Measurements from ENCODE around the gene RNF141. TPM values are rescaled to one million over a fixed set of nuclear protein-coding genes. Genes with fewer than 3 reads are reported as not detected.

RNF141 gene
- total RNA-seq, 6 donors from 2014 or later, result 13.2 to 74.6 (median 43.1) TPM

DNA sequence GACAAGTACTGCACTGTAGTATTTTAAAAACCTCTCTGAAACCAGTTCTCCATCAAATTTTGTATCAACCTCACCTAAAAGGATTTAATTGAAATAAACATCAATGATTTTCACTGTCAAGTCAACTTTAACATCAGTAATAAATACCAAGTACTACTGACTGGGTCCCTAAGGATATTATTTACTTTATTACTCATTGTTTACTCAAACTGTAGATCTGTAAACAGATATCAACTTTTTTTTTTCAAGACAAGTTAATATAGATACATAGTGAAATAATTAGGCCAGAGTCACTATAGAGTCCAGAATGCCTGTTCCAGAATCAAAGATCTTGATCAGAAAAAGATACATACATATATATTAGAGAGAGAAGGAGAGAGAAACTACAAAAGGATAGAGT, 1.6 kb downstream of the RNF141 start:
- DNase-seq (no peak), ATAC-seq (ENCODE audit: low FRiP score in 2 of 2) (no peak)
- no peaks in the 10 kb centered on the region for H3K36me3 ChIP-seq
- no peaks in the 10 kb centered on the region for H3K27me3 ChIP-seq
- no peak overlapping the region for H3K27ac ChIP-seq
- no peaks in the 10 kb centered on the region for H3K9me3 ChIP-seq
- H3K4me1 ChIP-seq, result peaks cover 7 to 23% (median 17%) of the 10 kb centered on the region in 4 donors
- H3K4me3 ChIP-seq, result no peak overlapping the region
- TF ChIP-seq EP300 (IDR thresholded peaks at IDR 0.05) (no peak), POLR2AphosphoS5 (IDR thresholded peaks at IDR 0.05) (no peak), POLR2A (IDR thresholded peaks at IDR 0.05) (no peak)

DNA sequence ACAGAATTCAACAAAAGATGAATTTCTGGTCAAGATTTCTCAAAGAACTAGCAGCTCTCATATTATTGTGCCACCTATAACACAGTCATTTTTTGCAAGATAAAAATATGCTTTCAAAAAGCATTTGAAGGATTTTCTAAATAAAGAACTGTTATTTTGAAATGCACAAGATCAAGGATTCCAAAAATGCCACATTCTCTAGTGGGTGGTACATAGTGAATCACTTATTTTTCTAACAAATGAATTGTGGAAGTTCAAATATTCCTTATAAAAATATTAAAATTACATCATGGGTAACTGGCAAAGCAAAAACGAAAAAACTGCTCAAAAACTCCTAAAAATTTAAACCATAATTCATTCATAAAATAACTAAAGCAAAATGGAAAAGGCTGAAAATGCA, 2.1 kb downstream of the RNF141 start:
- TF ChIP-seq EP300 (IDR thresholded peaks at IDR 0.05) (no peak), POLR2AphosphoS5 (IDR thresholded peaks at IDR 0.05) (no peak), POLR2A (IDR thresholded peaks at IDR 0.05) (no peak)
- TF ChIP-seq, protein P1, sequence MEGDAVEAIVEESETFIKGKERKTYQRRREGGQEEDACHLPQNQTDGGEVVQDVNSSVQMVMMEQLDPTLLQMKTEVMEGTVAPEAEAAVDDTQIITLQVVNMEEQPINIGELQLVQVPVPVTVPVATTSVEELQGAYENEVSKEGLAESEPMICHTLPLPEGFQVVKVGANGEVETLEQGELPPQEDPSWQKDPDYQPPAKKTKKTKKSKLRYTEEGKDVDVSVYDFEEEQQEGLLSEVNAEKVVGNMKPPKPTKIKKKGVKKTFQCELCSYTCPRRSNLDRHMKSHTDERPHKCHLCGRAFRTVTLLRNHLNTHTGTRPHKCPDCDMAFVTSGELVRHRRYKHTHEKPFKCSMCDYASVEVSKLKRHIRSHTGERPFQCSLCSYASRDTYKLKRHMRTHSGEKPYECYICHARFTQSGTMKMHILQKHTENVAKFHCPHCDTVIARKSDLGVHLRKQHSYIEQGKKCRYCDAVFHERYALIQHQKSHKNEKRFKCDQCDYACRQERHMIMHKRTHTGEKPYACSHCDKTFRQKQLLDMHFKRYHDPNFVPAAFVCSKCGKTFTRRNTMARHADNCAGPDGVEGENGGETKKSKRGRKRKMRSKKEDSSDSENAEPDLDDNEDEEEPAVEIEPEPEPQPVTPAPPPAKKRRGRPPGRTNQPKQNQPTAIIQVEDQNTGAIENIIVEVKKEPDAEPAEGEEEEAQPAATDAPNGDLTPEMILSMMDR (IDR thresholded peaks at IDR 0.05), result no peak
- Histone ChIP-seq H3K9me3 (no peaks in the 10 kb centered on the region), H3K27me3 (no peaks in the 10 kb centered on the region), H3K4me1 (peaks cover 7 to 23% (median 17%) of the 10 kb centered on the region in 4 donors), H3K4me3 (no peak overlapping the region), H3K27ac (no peak overlapping the region), H3K36me3 (no peaks in the 10 kb centered on the region)
- 69 to 79% methylated on average over 1 of the region's 1 CpG for WGBS, 2 donors
- DNase-seq (no peak), ATAC-seq (ENCODE audit: low FRiP score in 2 of 2) (no peak)

DNA sequence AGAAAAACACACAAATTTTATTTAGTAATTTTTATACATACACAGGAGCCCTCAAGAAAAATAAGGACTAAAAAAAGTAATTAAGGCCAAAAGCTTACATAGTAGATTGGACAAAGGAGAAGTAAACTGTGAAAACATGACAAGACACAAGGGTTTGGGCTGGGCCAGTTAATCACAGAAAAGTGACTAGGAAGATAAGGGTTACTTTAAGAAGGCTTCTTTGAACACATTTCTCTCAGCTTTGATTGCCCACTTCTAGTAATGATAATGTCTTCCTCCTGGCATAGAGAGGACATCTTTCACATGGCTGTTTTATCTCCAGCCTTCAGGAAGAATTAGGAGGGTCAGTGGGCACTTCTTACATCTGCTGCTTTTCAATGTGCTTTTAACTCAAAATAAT, 3.4 kb downstream of the RNF141 start:
- H3K27ac ChIP-seq, result no peak overlapping the region
- H3K36me3 ChIP-seq, result peaks cover 0 to 11% (median 2%) of the 10 kb centered on the region in 4 donors
- no peak overlapping the region for H3K4me3 ChIP-seq
- DNase-seq (no peak), ATAC-seq (ENCODE audit: low FRiP score in 2 of 2) (no peak)
- H3K9me3 ChIP-seq, result no peaks in the 10 kb centered on the region
- H3K4me1 ChIP-seq, result peaks cover 7 to 23% (median 17%) of the 10 kb centered on the region in 4 donors
- TF ChIP-seq POLR2AphosphoS5 (IDR thresholded peaks at IDR 0.05), result no peak
- TF ChIP-seq POLR2A (IDR thresholded peaks at IDR 0.05), result no peak
- no peak for TF ChIP-seq EP300 (IDR thresholded peaks at IDR 0.05)
- TF ChIP-seq, protein P1 (IDR thresholded peaks at IDR 0.05), result no peak
- H3K27me3 ChIP-seq, result no peaks in the 10 kb centered on the region

DNA sequence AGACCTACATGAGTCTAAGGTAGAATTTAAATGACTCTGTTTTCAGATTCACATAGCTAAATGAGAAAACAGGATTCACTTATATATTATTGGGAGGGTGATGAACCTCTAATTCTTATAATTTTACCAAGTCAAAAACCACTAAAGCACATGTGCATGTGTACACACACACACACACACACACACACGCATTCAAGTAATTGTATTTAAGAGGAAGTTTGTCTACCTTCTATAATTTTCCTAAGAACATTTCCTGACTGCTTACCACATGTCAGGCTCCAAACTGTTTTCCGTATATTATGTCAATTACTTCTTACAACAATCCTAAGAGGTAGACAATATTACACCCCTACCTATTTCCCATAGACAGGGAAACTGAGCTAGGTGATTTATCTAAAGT, 6.7 kb downstream of the RNF141 start:
- TF ChIP-seq EP300 (IDR thresholded peaks at IDR 0.05) (no peak), POLR2AphosphoS5 (IDR thresholded peaks at IDR 0.05) (no peak), POLR2A (IDR thresholded peaks at IDR 0.05) (no peak)
- TF ChIP-seq, protein P1 (IDR thresholded peaks at IDR 0.05), result no peak
- WGBS, 2 donors, result 27 to 37% methylated on average over 2 of the region's 2 CpGs
- ATAC-seq (ENCODE audit: low FRiP score in 2 of 2), result no peak

DNA sequence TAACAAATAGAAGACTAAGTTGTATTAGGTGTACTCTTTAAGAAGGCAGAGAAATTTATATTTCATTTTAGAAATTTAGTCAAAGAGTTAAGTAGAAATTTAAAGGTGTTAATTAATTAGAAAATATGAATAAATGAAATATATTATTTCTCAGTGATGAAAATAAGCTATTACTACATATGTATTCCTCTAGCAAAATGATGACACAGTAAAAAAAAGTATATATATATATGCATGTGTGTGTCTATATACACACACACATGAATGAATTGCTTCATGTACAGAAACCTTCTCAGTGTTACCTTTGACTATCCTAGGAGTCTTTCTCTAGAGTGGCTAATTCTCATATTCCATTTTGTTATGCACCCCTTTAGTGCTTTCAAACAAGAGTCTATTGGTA, 7.7 kb downstream of the RNF141 start:
- H3K4me1 ChIP-seq, result peaks cover 0 to 9% (median 6%) of the 10 kb centered on the region in 4 donors
- no peak overlapping the region for H3K27ac ChIP-seq
- H3K4me3 ChIP-seq, result no peak overlapping the region
- H3K9me3 ChIP-seq, result no peaks in the 10 kb centered on the region
- no peak for DNase-seq
- ATAC-seq (ENCODE audit: low FRiP score in 2 of 2), result no peak
- no peaks in the 10 kb centered on the region for H3K27me3 ChIP-seq
- TF ChIP-seq POLR2AphosphoS5 (IDR thresholded peaks at IDR 0.05) (no peak), POLR2A (IDR thresholded peaks at IDR 0.05) (no peak), EP300 (IDR thresholded peaks at IDR 0.05) (no peak)
- TF ChIP-seq, protein P1 (IDR thresholded peaks at IDR 0.05), result no peak
- peaks cover 0 to 49% (median 9%) of the 10 kb centered on the region in 4 donors for H3K36me3 ChIP-seq

More for the DNA sequence above, 6.7 kb downstream of the RNF141 start:
- Histone ChIP-seq H3K36me3 (peaks cover 0 to 41% (median 7%) of the 10 kb centered on the region in 4 donors), H3K9me3 (no peaks in the 10 kb centered on the region), H3K4me3 (no peak overlapping the region), H3K27ac (no peak overlapping the region), H3K27me3 (no peaks in the 10 kb centered on the region), H3K4me1 (peaks cover 3 to 14% (median 8%) of the 10 kb centered on the region in 4 donors)
- DNase-seq, result no peak

Data from upper lobe of left lung (tissue), 6 donors.